Measurements from ENCODE around the gene XPR1. TPM values are rescaled to one million over a fixed set of nuclear protein-coding genes. Genes with fewer than 3 reads are reported as not detected.
"Not testable (repeated sequence)": the region's sequence is repeated elsewhere in the genome, so short reads cannot be mapped to it uniquely, and the experiment has no call there.

The XPR1 gene
- total and polyA plus RNA-seq, 9 donors, result 5.7 to 34.1 (median 17.3) TPM

DNA sequence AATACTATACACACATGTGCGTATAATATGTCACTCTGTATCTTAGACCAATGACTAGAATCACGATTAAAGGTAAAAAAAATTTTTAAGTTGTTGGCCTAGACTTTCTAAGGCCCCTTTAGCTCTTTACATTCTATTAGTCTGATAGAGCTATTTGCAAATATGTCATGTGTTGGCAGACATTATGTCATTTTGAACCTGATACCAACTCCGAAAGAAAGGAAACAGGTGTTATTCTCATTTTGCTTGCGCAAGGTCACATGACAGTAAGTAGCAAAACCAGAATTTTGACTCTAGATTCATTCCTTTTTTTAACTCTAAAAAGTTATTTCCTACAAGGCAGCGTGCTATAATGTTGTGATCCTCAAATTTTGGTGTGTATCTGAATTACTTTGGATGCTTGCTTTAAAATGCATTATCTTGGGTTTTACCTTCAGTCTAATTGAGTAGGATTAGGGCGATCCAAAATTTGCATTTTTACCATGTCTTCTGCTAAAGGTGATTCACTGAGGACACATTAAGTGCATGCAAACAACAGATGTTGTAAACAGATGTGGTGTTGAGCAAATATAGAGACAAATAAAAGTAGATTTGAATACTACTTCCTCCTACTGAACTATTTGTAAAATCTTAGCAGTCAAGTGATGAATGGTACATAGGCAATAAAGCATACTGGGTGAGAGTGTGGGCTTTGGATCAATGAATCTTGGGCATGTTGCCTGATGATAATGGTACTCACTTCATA lies 217.4 kb downstream of the XPR1 start:
- WGBS, 3 donors, result 84 to 93% (median 84%) methylated on average over 6 of the region's 6 CpGs
- TF ChIP-seq POLR2A (IDR thresholded peaks at IDR 0.05), result no peak
- TF ChIP-seq, protein P1, sequence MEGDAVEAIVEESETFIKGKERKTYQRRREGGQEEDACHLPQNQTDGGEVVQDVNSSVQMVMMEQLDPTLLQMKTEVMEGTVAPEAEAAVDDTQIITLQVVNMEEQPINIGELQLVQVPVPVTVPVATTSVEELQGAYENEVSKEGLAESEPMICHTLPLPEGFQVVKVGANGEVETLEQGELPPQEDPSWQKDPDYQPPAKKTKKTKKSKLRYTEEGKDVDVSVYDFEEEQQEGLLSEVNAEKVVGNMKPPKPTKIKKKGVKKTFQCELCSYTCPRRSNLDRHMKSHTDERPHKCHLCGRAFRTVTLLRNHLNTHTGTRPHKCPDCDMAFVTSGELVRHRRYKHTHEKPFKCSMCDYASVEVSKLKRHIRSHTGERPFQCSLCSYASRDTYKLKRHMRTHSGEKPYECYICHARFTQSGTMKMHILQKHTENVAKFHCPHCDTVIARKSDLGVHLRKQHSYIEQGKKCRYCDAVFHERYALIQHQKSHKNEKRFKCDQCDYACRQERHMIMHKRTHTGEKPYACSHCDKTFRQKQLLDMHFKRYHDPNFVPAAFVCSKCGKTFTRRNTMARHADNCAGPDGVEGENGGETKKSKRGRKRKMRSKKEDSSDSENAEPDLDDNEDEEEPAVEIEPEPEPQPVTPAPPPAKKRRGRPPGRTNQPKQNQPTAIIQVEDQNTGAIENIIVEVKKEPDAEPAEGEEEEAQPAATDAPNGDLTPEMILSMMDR (IDR thresholded peaks at IDR 0.05), result no peak
- TF ChIP-seq EP300 (IDR thresholded peaks at IDR 0.05), result no peak
- Histone ChIP-seq H3K27me3 (no peaks in the 10 kb centered on the region), H3K4me1 (ENCODE audit: insufficient read depth) (no peaks in the 10 kb centered on the region), H3K36me3 (no peaks in the 10 kb centered on the region), H3K27ac (no peak overlapping the region), H3K9me3 (no peaks in the 10 kb centered on the region), H3K4me3 (no peak overlapping the region)
- no peak for DNase-seq
- intact Hi-C loops (cut with DNase I), result no loop called here

DNA sequence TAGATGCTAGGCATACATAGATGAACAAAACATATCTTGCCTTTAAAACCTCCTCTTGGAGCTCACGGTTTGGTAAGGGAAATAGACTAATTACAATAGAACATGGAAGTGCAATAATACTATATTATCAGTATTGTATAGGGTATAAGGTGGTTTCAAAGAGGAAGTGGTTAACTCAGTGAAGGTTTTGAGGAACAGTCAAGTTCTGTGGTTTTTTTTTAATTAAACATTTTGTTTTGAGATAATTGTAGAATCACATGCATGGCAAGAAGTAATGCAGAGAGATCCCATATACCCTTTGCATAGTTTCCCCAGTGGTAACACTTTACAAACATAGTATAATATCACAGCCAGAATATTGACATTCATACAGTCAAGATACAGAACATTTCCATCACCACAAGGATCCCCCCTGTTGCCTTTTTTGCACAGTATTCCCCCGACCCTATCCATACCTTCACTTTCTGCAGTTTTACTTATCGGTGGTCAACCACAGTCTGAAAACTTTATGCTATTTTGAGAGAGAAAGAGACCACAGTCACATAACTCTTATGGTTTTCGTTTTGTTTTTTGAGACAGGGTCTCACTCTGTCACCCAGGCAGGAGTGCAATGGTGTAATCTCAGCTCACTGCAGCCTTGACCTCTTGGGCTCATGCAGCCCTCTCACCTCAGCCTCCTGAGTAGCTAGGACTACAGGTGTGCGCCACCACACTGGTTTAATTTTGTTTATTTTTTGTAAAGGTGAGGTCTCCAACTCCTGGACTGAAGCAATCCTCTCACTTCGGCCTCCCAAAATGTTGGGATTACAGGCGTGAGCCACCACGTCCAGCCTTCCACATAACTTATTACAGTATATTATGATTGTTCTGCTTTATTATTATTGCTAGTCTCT lies 220.4 kb downstream of the XPR1 start:
- no peak overlapping the region for H3K27ac ChIP-seq
- no peaks in the 10 kb centered on the region for H3K4me1 ChIP-seq (ENCODE audit: insufficient read depth)
- no peaks in the 10 kb centered on the region for H3K27me3 ChIP-seq
- no peaks in the 10 kb centered on the region for H3K9me3 ChIP-seq
- TF ChIP-seq EP300 (IDR thresholded peaks at IDR 0.05) (no peak), POLR2A (IDR thresholded peaks at IDR 0.05) (no peak)
- TF ChIP-seq, protein P1 (IDR thresholded peaks at IDR 0.05), result no peak
- no peak overlapping the region for H3K4me3 ChIP-seq
- DNase-seq, result no peak
- no peaks in the 10 kb centered on the region for H3K36me3 ChIP-seq
- intact Hi-C loops (cut with DNase I), result loop anchor here in 2 of 4 donors (10.0 kb wide), 2 partner anchors 217 to 317 kb away; partner anchors contain the start of gene XPR1 (in 1 of the 2)
- WGBS, 3 donors, result 95 to 96% (median 95%) methylated on average over 8 of the region's 8 CpGs

DNA sequence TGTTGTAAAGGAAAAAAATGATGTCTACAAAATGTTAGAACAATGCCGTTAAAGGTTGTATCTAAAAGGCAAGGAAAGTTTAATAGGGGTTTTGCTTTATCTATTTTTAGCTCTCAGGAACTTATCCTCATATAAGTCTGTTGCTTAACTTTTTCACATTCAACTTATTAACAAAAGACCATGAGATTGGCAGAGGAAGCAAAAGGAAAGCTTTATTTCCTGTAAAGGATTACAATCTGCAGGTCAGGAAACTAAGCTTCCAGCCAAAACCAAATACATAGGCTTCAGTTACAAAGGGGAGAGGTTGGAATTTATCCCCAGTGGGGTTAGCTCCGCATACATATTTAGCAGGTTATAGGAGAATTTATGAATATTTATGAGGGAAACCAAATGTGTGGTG lies 222.2 kb downstream of the XPR1 start:
- H3K36me3 ChIP-seq, result no peaks in the 10 kb centered on the region
- no peaks in the 10 kb centered on the region for H3K27me3 ChIP-seq
- TF ChIP-seq EP300 (IDR thresholded peaks at IDR 0.05) (no peak), POLR2A (IDR thresholded peaks at IDR 0.05) (no peak)
- TF ChIP-seq, protein P1 (IDR thresholded peaks at IDR 0.05), result no peak
- no peak overlapping the region for H3K4me3 ChIP-seq
- no peaks in the 10 kb centered on the region for H3K4me1 ChIP-seq (ENCODE audit: insufficient read depth)
- no peak overlapping the region for H3K27ac ChIP-seq
- 65 to 68% (median 67%) methylated on average over 2 of the region's 2 CpGs for WGBS, 3 donors
- intact Hi-C loops (cut with DNase I), result loop anchor here in 2 of 4 donors (10.0 kb wide), 2 partner anchors 219 to 319 kb away; partner anchors contain the start of gene XPR1 (in 1 of the 2)
- DNase-seq, result no peak
- no peaks in the 10 kb centered on the region for H3K9me3 ChIP-seq

DNA sequence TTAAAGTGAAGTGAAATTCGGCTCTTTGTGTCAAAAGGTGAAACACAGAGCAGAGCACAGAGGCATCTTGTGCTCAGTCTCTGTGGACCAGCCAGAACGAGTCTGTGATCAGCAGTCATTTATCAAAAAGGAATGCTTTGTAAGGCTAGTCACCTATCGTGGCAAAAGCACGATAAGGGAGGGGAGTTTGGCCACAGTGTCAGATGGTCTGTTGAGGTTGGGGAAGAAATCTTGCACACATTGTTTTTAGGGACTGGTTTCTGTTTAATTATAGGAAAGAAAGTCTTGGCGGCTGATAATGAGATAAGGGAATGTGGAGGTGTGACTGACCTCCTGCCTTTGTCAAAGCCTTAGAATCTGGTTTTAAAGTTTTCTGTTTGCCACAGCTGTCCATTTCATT lies 222.6 kb downstream of the XPR1 start:
- intact Hi-C loops (cut with DNase I), result loop anchor here in 2 of 4 donors (10.0 kb wide), 2 partner anchors 220 to 320 kb away; partner anchors contain the start of gene XPR1 (in 1 of the 2)
- H3K27ac ChIP-seq, result no peak overlapping the region
- no peaks in the 10 kb centered on the region for H3K27me3 ChIP-seq
- no peaks in the 10 kb centered on the region for H3K4me1 ChIP-seq (ENCODE audit: insufficient read depth)
- no peaks in the 10 kb centered on the region for H3K9me3 ChIP-seq
- WGBS, 3 donors, result 54 to 70% (median 68%) methylated on average over 5 of the region's 5 CpGs
- H3K36me3 ChIP-seq, result no peaks in the 10 kb centered on the region
- TF ChIP-seq, protein P1 (IDR thresholded peaks at IDR 0.05), result no peak
- no peak for TF ChIP-seq EP300 (IDR thresholded peaks at IDR 0.05)
- TF ChIP-seq POLR2A (IDR thresholded peaks at IDR 0.05), result no peak
- no peak overlapping the region for H3K4me3 ChIP-seq
- DNase-seq, result no peak

DNA sequence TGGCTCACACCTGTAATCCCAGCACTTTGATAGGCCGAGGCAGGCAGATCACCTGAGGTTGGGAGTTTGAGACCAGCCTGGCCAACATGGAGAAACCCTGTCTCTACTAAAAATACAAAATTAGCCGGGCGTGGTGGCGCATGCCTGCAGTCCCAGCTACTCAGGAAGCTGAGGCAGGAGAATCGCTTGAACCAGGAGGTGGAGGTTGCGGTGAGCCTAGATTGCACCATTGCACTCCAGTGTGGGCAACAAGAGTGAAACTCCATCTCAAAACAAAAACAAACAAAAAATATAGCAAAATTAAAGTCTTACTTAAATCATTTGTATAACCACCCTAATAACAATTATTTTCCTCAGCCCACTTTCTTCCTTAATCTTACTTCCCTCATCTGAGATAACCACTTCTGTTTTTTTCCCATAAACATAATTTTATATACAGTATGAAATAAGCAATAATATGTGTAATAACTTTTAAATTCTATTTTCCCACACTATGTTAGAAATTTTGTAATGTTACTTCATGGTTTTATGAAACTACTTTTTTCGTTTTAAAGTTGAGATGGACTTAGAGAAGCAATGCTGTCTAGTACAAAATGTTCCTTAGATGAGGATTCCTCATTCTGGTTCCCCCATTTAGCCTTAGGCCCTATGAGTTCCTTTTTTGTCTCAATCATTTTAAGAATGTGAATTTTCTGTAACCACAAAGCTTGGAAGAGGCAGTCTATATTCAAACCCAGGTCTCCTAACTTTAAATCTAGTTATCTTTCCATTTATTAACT lies 226.3 kb downstream of the XPR1 start:
- DNase-seq; H3K27ac ChIP-seq; H3K4me1 ChIP-seq (ENCODE audit: insufficient read depth); H3K4me3 ChIP-seq; H3K9me3 ChIP-seq; H3K36me3 ChIP-seq; H3K27me3 ChIP-seq: not testable (repeated sequence)
- 84 to 93% (median 85%) methylated on average over 7 of the region's 7 CpGs for WGBS, 3 donors
- intact Hi-C loops (cut with DNase I), result loop anchor here in 3 of 4 donors (5.0 to 10.0 kb wide), 3 partner anchors 223 to 326 kb away; partner anchors contain the start of gene XPR1 (in 1 of the 3)
